Liver (tissue), 9 donors: ENCODE measurements around the gene PDP2. TPM values are rescaled to one million over a fixed set of nuclear protein-coding genes. Genes with fewer than 3 reads are reported as not detected.

Source experiments
- DNase-seq: peaks from one replicate; pipeline ENCODE4 v3.0.0-alpha.2; 2017; ENCODE audit warnings: low spot score
- H3K27ac ChIP-seq, 2 donors: one replicate each; pipeline ENCODE4 v1.7.0; 2013; ENCODE audit warnings: inconsistent platforms in 2 of 2, low read length in 2 of 2, control low read depth in 1 of 2, low read depth in 1 of 2, mild to moderate bottlenecking in 1 of 2
- H3K27me3 ChIP-seq, 4 donors: one replicate each; pipeline versions ENCODE4 v1.6.1 to v1.7.0; 2013; ENCODE audit warnings: low read length in 3 of 4, inconsistent platforms in 1 of 4, mild to moderate bottlenecking in 1 of 4, moderate library complexity in 1 of 4; ENCODE audit not compliant: control insufficient read depth in 4 of 4, insufficient read depth in 4 of 4
- H3K36me3 ChIP-seq, 4 donors: one replicate each; pipeline versions ENCODE4 v1.6.1 to v1.7.0; 2013; ENCODE audit warnings: low read length in 3 of 4, mild to moderate bottlenecking in 3 of 4, low read depth in 1 of 4, moderate library complexity in 1 of 4; ENCODE audit not compliant: control insufficient read depth in 4 of 4, insufficient read depth in 3 of 4
- H3K4me1 ChIP-seq, 4 donors: one replicate each; pipeline versions ENCODE4 v1.6.1 to v1.7.0; 2013; ENCODE audit warnings: low read length in 3 of 4, mild to moderate bottlenecking in 3 of 4, moderate library complexity in 1 of 4; ENCODE audit not compliant: control insufficient read depth in 4 of 4, insufficient read depth in 4 of 4
- H3K4me3 ChIP-seq, 3 donors: one replicate each; pipeline versions ENCODE4 v1.6.1 to v1.7.0; 2013; ENCODE audit warnings: low read length in 3 of 3, control low read depth in 1 of 3, low read depth in 1 of 3, mild to moderate bottlenecking in 1 of 3
- H3K9ac ChIP-seq, 2 donors: one replicate each; pipeline ENCODE4 v1.7.0; 2013; ENCODE audit warnings: low read length in 2 of 2, mild to moderate bottlenecking in 2 of 2, moderate library complexity in 2 of 2, control low read depth in 1 of 2, low read depth in 1 of 2
- H3K9me3 ChIP-seq, 4 donors: one replicate each; pipeline versions ENCODE4 v1.6.1 to v1.7.0; 2013; ENCODE audit warnings: low read length in 3 of 4; ENCODE audit not compliant: control insufficient read depth in 4 of 4
- ATF3 ChIP-seq: IDR thresholded peaks from 2 replicates; pipeline ENCODE4 v1.6.1; 2016; ENCODE audit warnings: antibody characterized with exemption
- CTCF ChIP-seq: fragments of 150-350 bp; IDR thresholded peaks from 2 replicates; pipeline ENCODE4 v1.5.1; 2017; ENCODE audit warnings: improper control_type of control experiment, low read depth, low read length; ENCODE audit not compliant: missing input control
- EGR1 ChIP-seq, 2 donors: IDR thresholded peaks; 2 replicates each; pipeline ENCODE4 v1.6.1; 2016 to 2018; ENCODE audit warnings: antibody characterized with exemption in 2 of 2, low read depth in 2 of 2
- FOXA1 ChIP-seq: IDR thresholded peaks from 2 replicates; pipeline ENCODE4 v1.6.1; 2016; ENCODE audit warnings: antibody characterized with exemption
- FOXA2 ChIP-seq: IDR thresholded peaks from 2 replicates; pipeline ENCODE4 v1.6.1; 2016; ENCODE audit warnings: antibody characterized with exemption
- GABPA ChIP-seq, 2 donors: IDR thresholded peaks in 1 of 2; conservative IDR thresholded peaks in 1 of 2; 2 replicates each; pipeline ENCODE4 v1.6.1; 2016; ENCODE audit warnings: antibody characterized with exemption in 2 of 2, mild to moderate bottlenecking in 1 of 2, moderate library complexity in 1 of 2
- HNF4G ChIP-seq: IDR thresholded peaks from 2 replicates; pipeline ENCODE4 v1.6.1; 2016; ENCODE audit warnings: antibody characterized with exemption
- JUND ChIP-seq, 2 donors: IDR thresholded peaks; 2 replicates each; pipeline ENCODE4 v1.6.1; 2016; ENCODE audit warnings: antibody characterized with exemption in 2 of 2
- MAX ChIP-seq: IDR thresholded peaks from 2 replicates; pipeline ENCODE4 v1.6.1; 2016; ENCODE audit warnings: antibody characterized with exemption
- NR2F2 ChIP-seq: IDR thresholded peaks from 2 replicates; pipeline ENCODE4 v1.6.1; 2016; ENCODE audit warnings: antibody characterized with exemption
- RAD21 ChIP-seq, 2 donors: IDR thresholded peaks; 2 replicates each; pipeline ENCODE4 v1.6.1; 2016; ENCODE audit warnings: antibody characterized with exemption in 2 of 2, mild to moderate bottlenecking in 2 of 2
- RXRA ChIP-seq, 2 donors: IDR thresholded peaks; 2 replicates each; pipeline ENCODE4 v1.6.1; 2017 to 2018; ENCODE audit warnings: antibody characterized with exemption in 2 of 2, mild to moderate bottlenecking in 1 of 2
- SP1 ChIP-seq: IDR thresholded peaks from 2 replicates; pipeline ENCODE4 v1.6.1; 2018; ENCODE audit warnings: antibody characterized with exemption, mild to moderate bottlenecking
- TAF1 ChIP-seq: conservative IDR thresholded peaks from 2 replicates; pipeline ENCODE4 v1.6.1; 2016; ENCODE audit warnings: antibody characterized with exemption, mild to moderate bottlenecking
- YY1 ChIP-seq: IDR thresholded peaks from 2 replicates; pipeline ENCODE4 v1.6.1; 2016; ENCODE audit warnings: antibody characterized with exemption, mild to moderate bottlenecking
- ZBTB33 ChIP-seq: IDR thresholded peaks from 2 replicates; pipeline ENCODE4 v1.6.1; 2016; ENCODE audit warnings: antibody characterized with exemption
- WGBS: extraction: QIAGEN DNeasy Blood & Tissue Kit; methylation state at CpG from one replicate; pipeline ENCODE4 v1.1.7; 2013; 5-methylcytosine and 5-hydroxymethylcytosine counted together
- polyA plus RNA-seq, 2 donors: library from polyadenylated mRNA; stranded (reverse) in 1 of 2; unstranded in 1 of 2; fragments of 200-250 nt in 1 of 2; fragments of >200 nt in 1 of 2; fragmentation: Nextera tagmentation in 1 of 2; extraction: Ambion mirVana in 1 of 2; gene quantifications; one replicate each; pipeline versions ENCODE4 v1.2.1 to v1.2.3, GENCODE V29; 2013 to 2015
- total RNA-seq, 2 donors: library from RNA; depleted of rRNA; stranded (reverse); fragments of >200 nt; gene quantifications; one replicate each; pipeline ENCODE4 v1.2.3, GENCODE V29; 2014
- TF ChIP-seq, protein P1 (sequence below): IDR thresholded peaks from 2 replicates; pipeline ENCODE4 v1.6.1; 2016; ENCODE audit warnings: antibody characterized with exemption, mild to moderate bottlenecking
- donor health status: healthy.
- donor health status: healthy.
- donor health status: healthy.
- donor health status: healthy.
- donor health status: healthy.

Gene PDP2
- total and polyA plus RNA-seq, 4 donors, result 2.3 to 9.4 (median 6.1) TPM

DNA sequence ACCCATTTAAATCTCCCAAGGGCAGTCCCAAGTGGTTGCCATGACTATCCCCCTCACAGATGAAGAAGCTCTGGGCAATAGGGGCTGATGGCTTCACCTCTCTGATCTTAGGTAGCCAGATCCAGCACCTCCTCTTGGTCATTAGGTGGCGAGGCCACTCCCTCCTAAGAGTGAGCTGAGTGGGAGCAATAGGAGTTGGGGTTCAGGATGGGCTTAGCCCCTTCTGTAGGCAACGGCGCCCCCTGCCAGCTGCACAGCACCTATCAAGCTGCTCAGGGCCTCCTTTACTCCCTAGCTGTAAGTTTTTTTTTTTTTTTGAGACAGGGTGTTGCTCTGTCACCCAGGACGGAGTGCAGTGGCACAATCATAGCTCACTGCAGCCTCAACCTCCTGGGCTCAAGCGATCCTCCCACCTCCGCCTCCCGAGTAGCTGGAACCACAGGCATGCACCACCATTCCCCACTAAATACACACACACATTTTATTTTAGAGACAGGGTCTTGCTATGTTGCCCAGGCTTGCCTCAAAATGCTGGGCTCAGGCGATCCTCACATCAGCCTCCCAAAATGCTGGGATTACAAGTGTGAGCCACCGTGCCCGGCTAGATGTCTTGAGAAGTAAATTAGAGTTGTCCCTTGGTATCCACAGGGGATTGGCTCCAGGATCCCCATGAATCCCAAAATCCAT lies 48.5 kb downstream of the PDP2 start:
- DNase-seq, result no peak
- Histone ChIP-seq H3K36me3 (no peaks in the 10 kb centered on the region), H3K9me3 (no peaks in the 10 kb centered on the region), H3K9ac (no peak overlapping the region), H3K27ac (no peak overlapping the region), H3K27me3 (no peaks in the 10 kb centered on the region), H3K4me1 (peaks cover 5 to 30% (median 21%) of the 10 kb centered on the region in 4 donors), H3K4me3 (no peak overlapping the region)
- TF ChIP-seq RXRA (IDR thresholded peaks at IDR 0.05) (no peak), FOXA1 (no peak), SP1 (no peak), JUND (IDR thresholded peaks at IDR 0.05) (no peak), HNF4G (no peak), CTCF (peak; percentile 24), MAX (no peak), GABPA (IDR thresholded peaks at IDR 0.05 in 1 of 2, conservative IDR thresholded peaks at IDR 0.05 in 1 of 2) (no peak), EGR1 (IDR thresholded peaks at IDR 0.05; ENCODE audit: low read depth in 2 of 2) (no peak), NR2F2 (no peak), YY1 (no peak), FOXA2 (no peak), RAD21 (IDR thresholded peaks at IDR 0.05) (peak in 1 of 2 donors; percentile 46), TAF1 (no peak), ZBTB33 (no peak), ATF3 (no peak)
- TF ChIP-seq, protein P1, sequence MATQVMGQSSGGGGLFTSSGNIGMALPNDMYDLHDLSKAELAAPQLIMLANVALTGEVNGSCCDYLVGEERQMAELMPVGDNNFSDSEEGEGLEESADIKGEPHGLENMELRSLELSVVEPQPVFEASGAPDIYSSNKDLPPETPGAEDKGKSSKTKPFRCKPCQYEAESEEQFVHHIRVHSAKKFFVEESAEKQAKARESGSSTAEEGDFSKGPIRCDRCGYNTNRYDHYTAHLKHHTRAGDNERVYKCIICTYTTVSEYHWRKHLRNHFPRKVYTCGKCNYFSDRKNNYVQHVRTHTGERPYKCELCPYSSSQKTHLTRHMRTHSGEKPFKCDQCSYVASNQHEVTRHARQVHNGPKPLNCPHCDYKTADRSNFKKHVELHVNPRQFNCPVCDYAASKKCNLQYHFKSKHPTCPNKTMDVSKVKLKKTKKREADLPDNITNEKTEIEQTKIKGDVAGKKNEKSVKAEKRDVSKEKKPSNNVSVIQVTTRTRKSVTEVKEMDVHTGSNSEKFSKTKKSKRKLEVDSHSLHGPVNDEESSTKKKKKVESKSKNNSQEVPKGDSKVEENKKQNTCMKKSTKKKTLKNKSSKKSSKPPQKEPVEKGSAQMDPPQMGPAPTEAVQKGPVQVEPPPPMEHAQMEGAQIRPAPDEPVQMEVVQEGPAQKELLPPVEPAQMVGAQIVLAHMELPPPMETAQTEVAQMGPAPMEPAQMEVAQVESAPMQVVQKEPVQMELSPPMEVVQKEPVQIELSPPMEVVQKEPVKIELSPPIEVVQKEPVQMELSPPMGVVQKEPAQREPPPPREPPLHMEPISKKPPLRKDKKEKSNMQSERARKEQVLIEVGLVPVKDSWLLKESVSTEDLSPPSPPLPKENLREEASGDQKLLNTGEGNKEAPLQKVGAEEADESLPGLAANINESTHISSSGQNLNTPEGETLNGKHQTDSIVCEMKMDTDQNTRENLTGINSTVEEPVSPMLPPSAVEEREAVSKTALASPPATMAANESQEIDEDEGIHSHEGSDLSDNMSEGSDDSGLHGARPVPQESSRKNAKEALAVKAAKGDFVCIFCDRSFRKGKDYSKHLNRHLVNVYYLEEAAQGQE, result no peak
- WGBS, result 87% methylated on average over 10 of the region's 10 CpGs
